Neural cell (in vitro differentiated cells): ENCODE data around the gene IFIT1B. TPM values are rescaled to one million over a fixed set of nuclear protein-coding genes. Genes with fewer than 3 reads are reported as not detected.

ENCODE experiments used
- H2AFZ ChIP-seq: fragments of 200-600, 300-800 bp; sonication (generic), shearing (Covaris generic); 2 replicates; pipeline ENCODE4 v1.6.0; 2014; ENCODE audit warnings: low read depth, mild to moderate bottlenecking, antibody characterized with exemption, low read length, moderate library complexity
- H3F3A ChIP-seq: fragments of 200-600 bp; shearing (Covaris generic); 2 replicates; pipeline ENCODE4 v1.6.1; 2016; ENCODE audit warnings: mild to moderate bottlenecking, moderate library complexity, mixed read lengths, antibody characterized with exemption, low read length; ENCODE audit not compliant: insufficient read depth, poor library complexity, severe bottlenecking
- H3K27ac ChIP-seq: fragments of 200-600, 300-800 bp; sonication (generic), shearing (Covaris generic); 2 replicates; pipeline ENCODE4 v1.5.1; 2014; ENCODE audit warnings: mild to moderate bottlenecking, low read length, moderate library complexity
- H3K27me3 ChIP-seq: fragments of 300-800, 200-600 bp; sonication (generic), shearing (Covaris generic); 2 replicates; pipeline ENCODE4 v1.6.0; 2014; ENCODE audit warnings: mild to moderate bottlenecking, low read depth, low read length, moderate library complexity; ENCODE audit not compliant: insufficient read depth
- H3K36me3 ChIP-seq: fragments of 300-800, 200-600 bp; sonication (generic), shearing (Covaris generic); 2 replicates; pipeline ENCODE4 v1.5.1; 2014; ENCODE audit warnings: mild to moderate bottlenecking, antibody characterized with exemption, low read length, moderate library complexity; ENCODE audit not compliant: insufficient read depth
- H3K4me2 ChIP-seq: fragments of 300-800, 200-600 bp; sonication (generic), shearing (Covaris generic); 2 replicates; pipeline ENCODE4 v1.6.0; 2014; ENCODE audit warnings: mild to moderate bottlenecking, low read length
- H3K4me3 ChIP-seq: fragments of 300-800, 200-600 bp; sonication (generic), shearing (Covaris generic); 2 replicates; pipeline ENCODE4 v1.5.1; 2014; ENCODE audit warnings: mild to moderate bottlenecking, low read length, moderate library complexity
- H3K79me2 ChIP-seq: fragments of 200-600 bp; shearing (Covaris generic); replicated peaks from 2 replicates; pipeline ENCODE4 v1.6.0; 2014; ENCODE audit warnings: mild to moderate bottlenecking, low read length, moderate library complexity; ENCODE audit not compliant: insufficient read depth
- H3K9ac ChIP-seq: fragments of 300-800, 200-600 bp; sonication (generic), shearing (Covaris generic); 2 replicates; pipeline ENCODE4 v1.6.1; 2016; ENCODE audit warnings: mild to moderate bottlenecking, low read length, mixed read lengths
- H3K9me2 ChIP-seq: fragments of 200-600 bp; shearing (Covaris generic); 2 replicates; pipeline ENCODE4 v1.6.1; 2016; ENCODE audit warnings: mild to moderate bottlenecking, low read length, mixed read lengths; ENCODE audit not compliant: insufficient read depth
- H3K9me3 ChIP-seq: fragments of 200-600, 300-800 bp; sonication (generic), shearing (Covaris generic); 2 replicates; pipeline ENCODE4 v1.6.1; 2016; ENCODE audit warnings: mild to moderate bottlenecking, mixed run types, low read length, moderate library complexity, mixed read lengths
- H4K20me1 ChIP-seq: fragments of 200-600 bp; shearing (Covaris generic); 2 replicates; pipeline ENCODE4 v1.6.1; 2016; ENCODE audit warnings: mild to moderate bottlenecking, mixed run types; ENCODE audit not compliant: insufficient read depth
- CTCF ChIP-seq: fragments of 450-650 bp; IDR thresholded peaks from 2 replicates; pipeline ENCODE4 v1.5.1; 2014; ENCODE audit warnings: antibody characterized with exemption, mild to moderate bottlenecking, moderate library complexity; ENCODE audit not compliant: poor library complexity, severe bottlenecking
- EP300 ChIP-seq: fragments of 450-650 bp; conservative IDR thresholded peaks from 2 replicates; pipeline ENCODE4 v1.6.1; 2014; ENCODE audit warnings: antibody characterized with exemption, mild to moderate bottlenecking, moderate library complexity; ENCODE audit not compliant: poor library complexity, severe bottlenecking
- EZH2 ChIP-seq: fragments of 200-600, 300-800 bp; shearing (Covaris generic), sonication (generic); IDR thresholded peaks from 2 replicates; pipeline ENCODE4 v1.6.1; 2014; ENCODE audit warnings: antibody characterized with exemption, low read length, borderline replicate concordance, mild to moderate bottlenecking; ENCODE audit not compliant: insufficient read depth, poor library complexity, severe bottlenecking
- MXI1 ChIP-seq: fragments of 450-650 bp; conservative IDR thresholded peaks from 2 replicates; pipeline ENCODE4 v1.6.1; 2014; ENCODE audit warnings: antibody characterized with exemption, mild to moderate bottlenecking; ENCODE audit not compliant: poor library complexity, severe bottlenecking
- POLR2AphosphoS5 ChIP-seq: IDR thresholded peaks from 2 replicates; pipeline ENCODE4 v1.6.1; 2012
- RAD21 ChIP-seq: fragments of 450-650 bp; conservative IDR thresholded peaks from 2 replicates; pipeline ENCODE4 v1.6.1; 2014; ENCODE audit warnings: antibody characterized with exemption, mild to moderate bottlenecking, moderate library complexity
- REST ChIP-seq: IDR thresholded peaks from 2 replicates; pipeline ENCODE4 v1.6.1; 2012; ENCODE audit warnings: borderline replicate concordance
- SMC3 ChIP-seq: fragments of 450-650 bp; conservative IDR thresholded peaks from 2 replicates; pipeline ENCODE4 v1.6.1; 2014; ENCODE audit warnings: antibody characterized with exemption, mild to moderate bottlenecking, moderate library complexity; ENCODE audit not compliant: poor library complexity
- TAF1 ChIP-seq: IDR thresholded peaks from 2 replicates; pipeline ENCODE4 v1.6.1; 2012; ENCODE audit warnings: low read depth
- polyA plus RNA-seq: library from polyadenylated mRNA; depleted of rRNA; stranded (reverse); fragments of >200 nt; gene quantifications from 2 replicates; pipeline ENCODE4 v1.2.3, GENCODE V29; 2014

Gene IFIT1B
- polyA plus RNA-seq, 1 donor from 2014 or later, result not detected

GRCh38 chr10:89416465-89416864, 38.6 kb downstream of the IFIT1B start:
- Histone ChIP-seq H3K4me2 (no peak overlapping the region), H3K9me3 (no peaks in the 10 kb centered on the region), H3K27ac (no peak overlapping the region)

DNA sequence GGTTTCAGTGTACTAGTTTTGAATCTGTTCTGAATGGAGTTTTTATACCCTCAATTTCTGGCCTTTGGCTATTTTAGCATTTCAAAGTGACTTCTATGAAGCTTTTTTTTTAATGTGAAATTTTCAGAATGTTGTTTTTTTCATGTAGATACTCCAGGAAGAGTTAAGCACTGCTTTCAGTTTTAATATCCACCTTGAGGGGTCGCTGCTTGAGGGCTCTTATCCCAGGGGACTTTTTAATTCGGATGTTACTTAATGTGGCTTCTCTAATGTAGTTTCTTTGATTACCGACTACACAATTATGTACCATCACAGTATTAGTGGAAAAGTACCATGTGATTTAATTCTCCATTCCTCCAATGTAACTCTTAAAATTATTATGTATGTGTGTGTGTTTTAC, 41.7 kb downstream of the IFIT1B start:
- Histone ChIP-seq H4K20me1 (no peaks in the 10 kb centered on the region), H3K27ac (no peak overlapping the region), H3F3A (no peaks in the 10 kb centered on the region), H3K9me3 (no peaks in the 10 kb centered on the region), H2AFZ (no peak overlapping the region), H3K36me3 (no peaks in the 10 kb centered on the region), H3K4me2 (no peak overlapping the region), H3K27me3 (no peaks in the 10 kb centered on the region), H3K79me2 (peaks cover 3% of the 10 kb centered on the region), H3K9me2 (no peaks in the 10 kb centered on the region), H3K4me3 (peak overlapping the region; percentile 27), H3K9ac (no peak overlapping the region)
- TF ChIP-seq REST (no peak), CTCF (peak; percentile 21)

More at GRCh38 chr10:89416465-89416864, 38.6 kb downstream of the IFIT1B start:
- Histone ChIP-seq H3K9me2 (no peaks in the 10 kb centered on the region), H4K20me1 (no peaks in the 10 kb centered on the region), H2AFZ (no peak overlapping the region), H3F3A (no peaks in the 10 kb centered on the region), H3K4me3 (peak overlapping the region; percentile 90), H3K27me3 (no peaks in the 10 kb centered on the region), H3K36me3 (no peaks in the 10 kb centered on the region), H3K79me2 (peaks cover 3% of the 10 kb centered on the region), H3K9ac (no peak overlapping the region)
- TF ChIP-seq REST, result no peak
- no peak for TF ChIP-seq SMC3
- no peak for TF ChIP-seq EP300
- TF ChIP-seq RAD21, result no peak
- no peak for TF ChIP-seq MXI1
- TF ChIP-seq CTCF, result no peak
- TF ChIP-seq TAF1, result no peak
- TF ChIP-seq POLR2AphosphoS5, result no peak
- TF ChIP-seq EZH2, result no peak
